NCI-H2196 treated with DMSO at 0.1 percent for 48 hours (cell line): ENCODE results near the gene FSTL4.

Experiments used
- DNase-seq: peaks from one replicate; lab custom pipeline; 2025; ENCODE audit not compliant: unreplicated experiment; lab: John Stamatoyannopoulos, UW

Gene FSTL4

GRCh38 chr5:133154274-133155075 is 457.9 kb downstream of the FSTL4 start:
- no peak for DNase-seq

GRCh38 chr5:133150909-133151544 is 461.3 kb downstream of the FSTL4 start:
- no peak for DNase-seq

DNA sequence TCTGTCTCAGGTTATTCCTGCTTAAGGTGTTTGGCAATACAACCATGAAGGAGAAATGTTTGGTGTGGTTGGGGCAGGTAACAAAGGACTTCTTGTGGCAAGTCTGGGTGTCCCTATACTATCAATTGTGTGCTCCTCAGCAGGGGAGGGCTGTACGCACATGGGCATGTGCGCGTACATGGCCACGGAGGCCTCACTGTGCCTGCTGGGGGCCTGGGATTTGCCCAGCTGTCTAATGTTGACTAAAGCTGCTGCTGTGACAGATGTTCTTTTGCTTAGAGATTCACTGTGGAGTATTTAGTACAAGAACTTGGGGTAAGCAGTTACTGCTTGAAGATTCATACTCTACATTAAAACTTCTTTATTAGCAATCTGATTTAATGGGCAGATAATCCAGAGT is 463.0 kb downstream of the FSTL4 start:
- no peak for DNase-seq

DNA sequence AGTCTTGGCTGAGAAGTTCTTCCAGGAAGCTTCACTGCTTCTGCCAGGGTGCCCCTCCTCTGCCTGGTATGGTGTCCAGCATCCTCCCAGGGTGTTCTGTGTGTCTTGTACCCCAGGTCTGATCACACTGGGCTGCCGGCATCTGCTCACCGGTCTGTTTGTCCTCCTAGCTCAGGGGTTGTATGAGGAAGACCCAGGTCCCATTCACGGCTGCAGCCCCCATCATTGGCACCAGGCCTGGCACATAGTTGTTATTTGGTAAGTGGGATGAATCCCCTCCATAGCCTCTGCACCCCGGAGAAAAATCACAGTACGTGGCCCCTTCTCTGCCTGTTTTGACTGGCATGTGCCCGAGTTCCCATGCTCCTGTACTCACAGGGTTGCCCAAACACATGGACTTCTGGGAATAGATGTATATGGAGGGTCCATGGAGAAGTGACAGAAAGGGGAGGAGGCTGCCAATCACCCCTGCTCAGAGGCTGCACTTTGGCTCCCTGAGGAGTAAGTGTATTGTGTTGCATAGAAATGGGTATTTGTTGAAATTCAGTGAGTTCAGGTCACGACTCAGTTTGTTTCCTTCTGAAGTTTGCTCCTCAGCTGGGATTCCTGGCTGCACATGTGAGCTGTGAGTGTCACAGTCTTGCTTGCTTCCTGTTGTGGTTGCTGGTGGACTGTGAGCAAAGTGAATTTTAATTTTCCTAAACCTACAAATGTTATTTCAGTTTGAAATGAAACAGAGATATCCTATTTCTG is 464.4 kb downstream of the FSTL4 start:
- no peak for DNase-seq

DNA sequence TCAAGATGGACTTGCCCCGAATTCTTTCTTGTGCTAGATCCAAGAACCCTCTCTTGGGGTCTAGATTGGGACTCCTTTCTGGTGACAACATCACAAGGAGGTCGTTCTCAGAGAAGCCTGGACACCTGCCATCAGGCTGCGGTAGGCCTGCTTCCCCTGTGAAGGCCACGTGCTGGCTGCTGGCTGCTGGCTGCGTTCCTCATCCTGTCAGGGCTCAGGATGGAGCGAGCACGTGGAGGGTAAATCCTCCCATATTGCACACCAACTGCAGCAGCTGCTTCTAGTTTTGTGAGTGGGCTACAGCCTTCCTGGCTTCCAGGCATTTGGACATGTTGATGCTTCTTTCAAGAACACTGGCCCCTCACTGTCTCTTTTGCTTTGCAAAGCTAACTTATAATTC is 464.9 kb downstream of the FSTL4 start:
- DNase-seq: no peak
